Mucosa of stomach (tissue), 1 donor: ENCODE results near the gene FCRLA.
"Not testable (repeated sequence)": the region's sequence is repeated elsewhere in the genome, so short reads cannot be mapped to it uniquely, and the experiment has no call there.

ENCODE experiments used
- H3K27me3 ChIP-seq: one replicate; pipeline ENCODE4 v1.7.0; 2013; ENCODE audit warnings: mild to moderate bottlenecking, low read length; ENCODE audit not compliant: control insufficient read depth, insufficient read depth
- H3K36me3 ChIP-seq: one replicate; pipeline ENCODE4 v1.7.0; 2013; ENCODE audit warnings: low read length; ENCODE audit not compliant: control insufficient read depth, insufficient read depth
- H3K4me1 ChIP-seq: one replicate; pipeline ENCODE4 v1.7.0; 2013; ENCODE audit warnings: mild to moderate bottlenecking, low read length; ENCODE audit not compliant: control insufficient read depth, insufficient read depth
- H3K4me3 ChIP-seq: one replicate; pipeline ENCODE4 v1.7.0; 2013; ENCODE audit warnings: low read length
- H3K9ac ChIP-seq: one replicate; pipeline ENCODE4 v1.7.0; 2013; ENCODE audit warnings: mild to moderate bottlenecking, low read length, moderate library complexity
- H3K9me3 ChIP-seq: one replicate; pipeline ENCODE4 v1.7.0; 2013; ENCODE audit warnings: mild to moderate bottlenecking, low read length, moderate library complexity; ENCODE audit not compliant: control insufficient read depth
- donor health status: Pancreatic carcinoma.

FCRLA gene

DNA sequence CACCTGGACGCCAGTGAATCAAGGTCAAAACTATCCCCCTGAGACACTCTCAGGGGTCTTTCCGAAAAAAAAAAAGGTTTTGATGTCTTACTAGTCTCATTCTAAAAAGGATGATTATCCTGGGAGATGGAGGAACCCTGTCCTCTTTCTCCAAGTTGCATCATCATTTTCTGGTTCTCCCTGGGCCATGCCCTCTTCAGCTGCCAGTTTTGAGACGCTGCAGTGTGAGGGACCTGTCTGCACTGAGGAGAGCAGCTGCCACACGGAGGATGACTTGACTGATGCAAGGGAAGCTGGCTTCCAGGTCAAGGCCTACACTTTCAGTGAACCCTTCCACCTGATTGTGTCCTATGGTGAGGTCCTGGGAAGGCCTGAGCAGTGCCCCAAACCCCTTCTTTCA, 3.5 kb downstream of the FCRLA start:
- Histone ChIP-seq H3K4me3 (no peak overlapping the region), H3K36me3 (no peaks in the 10 kb centered on the region), H3K4me1 (no peaks in the 10 kb centered on the region), H3K27me3 (peaks cover 4% of the 10 kb centered on the region), H3K9me3 (no peaks in the 10 kb centered on the region), H3K9ac (no peak overlapping the region)

DNA sequence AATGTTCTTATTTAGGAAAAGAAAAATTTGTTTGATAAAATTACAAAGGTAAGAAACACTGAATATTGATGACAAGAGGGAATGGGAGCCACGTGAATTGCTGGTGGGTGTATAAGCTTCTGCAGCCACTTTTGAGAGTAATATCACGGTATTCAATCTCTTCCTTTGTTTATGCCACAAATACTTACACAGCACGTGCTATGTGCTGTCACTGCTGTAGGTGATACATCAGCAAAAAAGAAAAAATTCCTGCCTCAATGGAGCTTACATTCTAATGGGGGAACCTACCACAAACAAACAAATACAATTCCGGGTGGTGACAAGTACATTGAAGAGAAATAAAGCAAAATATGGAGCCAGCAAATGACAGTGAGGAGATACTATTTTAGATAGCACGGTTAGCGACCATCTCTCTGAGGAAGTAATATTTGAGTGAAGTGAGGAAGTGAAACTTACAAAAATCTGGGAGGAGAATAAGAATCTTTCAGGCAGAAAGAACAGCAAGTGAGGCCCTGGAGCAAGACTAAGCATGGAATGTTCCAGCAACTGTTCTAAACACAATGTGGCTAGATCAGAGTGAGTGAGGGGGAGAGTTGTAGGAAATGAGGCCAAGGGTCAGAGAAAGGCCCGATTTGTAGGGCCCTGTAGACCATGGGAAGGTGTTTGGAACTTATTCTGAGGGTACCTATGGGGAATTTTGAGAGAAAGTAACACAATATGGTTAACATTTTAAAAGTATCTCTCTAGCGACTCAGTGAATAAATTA, 11.7 kb downstream of the FCRLA start:
- no peak overlapping the region for H3K4me3 ChIP-seq
- H3K27me3 ChIP-seq = peaks cover 32% of the 10 kb centered on the region
- H3K9ac ChIP-seq = no peak overlapping the region
- no peaks in the 10 kb centered on the region for H3K36me3 ChIP-seq
- H3K4me1 ChIP-seq = no peaks in the 10 kb centered on the region
- H3K9me3 ChIP-seq = no peaks in the 10 kb centered on the region

DNA sequence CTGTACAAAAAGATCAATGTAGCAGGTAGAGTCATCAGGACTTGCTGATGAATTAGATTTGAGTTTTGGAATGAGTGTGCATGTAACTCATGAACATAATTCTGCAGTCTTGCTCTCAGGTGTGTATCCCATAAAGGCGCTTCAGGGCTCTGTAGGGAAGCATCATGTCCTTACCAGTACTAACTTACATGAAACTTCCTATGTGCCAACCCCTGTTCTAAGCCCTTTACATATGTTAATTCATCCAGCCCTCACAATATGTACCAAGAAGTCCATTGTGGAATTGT, 12.2 kb downstream of the FCRLA start:
- peaks cover 34% of the 10 kb centered on the region for H3K27me3 ChIP-seq
- H3K9me3 ChIP-seq = no peaks in the 10 kb centered on the region
- H3K4me1 ChIP-seq = no peaks in the 10 kb centered on the region
- no peaks in the 10 kb centered on the region for H3K36me3 ChIP-seq
- H3K4me3 ChIP-seq = no peak overlapping the region
- no peak overlapping the region for H3K9ac ChIP-seq

DNA sequence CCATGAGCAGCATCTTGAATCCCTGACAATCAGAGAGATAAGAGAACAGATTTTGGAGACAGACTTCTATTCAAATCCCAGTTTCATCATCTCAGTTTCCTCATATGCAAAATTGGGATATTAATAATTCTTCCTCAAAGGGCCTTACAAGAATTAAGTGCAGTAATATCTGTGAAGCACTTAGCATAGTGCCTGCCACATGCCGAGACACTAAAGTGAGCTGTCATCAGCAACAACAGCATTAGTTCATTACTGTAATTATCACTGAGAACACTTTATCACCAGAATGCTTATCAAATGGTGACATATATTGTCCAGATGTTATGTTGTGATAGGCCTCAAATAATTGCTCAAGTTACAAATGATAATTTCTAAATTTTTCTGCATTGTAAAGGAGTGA, 13.4 kb downstream of the FCRLA start:
- peaks cover 40% of the 10 kb centered on the region for H3K27me3 ChIP-seq
- H3K4me3 ChIP-seq = no peak overlapping the region
- H3K36me3 ChIP-seq = no peaks in the 10 kb centered on the region
- H3K4me1 ChIP-seq = no peaks in the 10 kb centered on the region
- H3K9ac ChIP-seq = no peak overlapping the region
- H3K9me3 ChIP-seq = no peaks in the 10 kb centered on the region

DNA sequence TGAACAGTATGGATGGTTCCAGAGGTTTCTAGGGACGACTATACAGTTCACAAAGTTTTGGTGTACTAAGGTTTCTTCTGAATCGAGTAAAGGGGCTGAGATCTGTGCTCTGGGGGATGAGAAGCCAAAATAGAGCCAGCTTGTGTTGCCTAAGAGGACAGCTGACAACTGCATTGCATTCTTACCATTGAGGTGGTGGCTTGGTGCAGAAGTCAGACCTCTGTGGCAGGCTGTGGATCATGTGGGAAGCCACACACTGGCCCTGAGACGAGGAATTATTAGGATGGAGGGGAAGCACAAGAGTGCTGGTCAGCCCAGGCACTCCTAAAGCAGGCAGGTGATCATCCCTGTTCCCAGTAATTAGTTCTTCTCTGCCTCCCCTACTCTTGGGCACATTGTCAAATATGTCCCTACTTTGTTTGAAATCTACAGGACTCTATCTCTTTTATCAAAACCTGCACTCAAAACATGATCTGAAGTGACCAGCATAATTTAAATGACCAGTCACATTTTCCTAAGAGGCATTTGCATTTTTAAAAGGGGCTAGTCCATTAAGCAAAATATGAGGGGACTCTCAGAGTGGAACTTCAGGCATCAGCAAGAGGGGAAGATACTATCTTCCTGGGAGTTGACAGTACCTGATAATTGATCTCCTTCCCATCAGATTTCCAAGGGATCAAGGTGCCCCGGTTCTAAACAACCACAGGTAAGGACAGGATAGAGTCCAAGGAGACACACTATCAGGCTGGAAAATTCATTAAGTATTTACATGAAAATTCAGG, 14.1 kb downstream of the FCRLA start, which contains the start of gene FCRLB:
TSS of gene FCRLB (plus strand) at position 589 of the 782 bp plus-strand sequence. CDS start 1,129 bp downstream, outside the sequence.
- peaks cover 44% of the 10 kb centered on the region for H3K27me3 ChIP-seq
- no peaks in the 10 kb centered on the region for H3K9me3 ChIP-seq
- no peak within 1 kb of the TSS for H3K4me3 ChIP-seq
- no peaks in the 10 kb centered on the region for H3K4me1 ChIP-seq
- H3K9ac ChIP-seq = no peak within 1 kb of the TSS
- no peaks in the 10 kb centered on the region for H3K36me3 ChIP-seq

DNA sequence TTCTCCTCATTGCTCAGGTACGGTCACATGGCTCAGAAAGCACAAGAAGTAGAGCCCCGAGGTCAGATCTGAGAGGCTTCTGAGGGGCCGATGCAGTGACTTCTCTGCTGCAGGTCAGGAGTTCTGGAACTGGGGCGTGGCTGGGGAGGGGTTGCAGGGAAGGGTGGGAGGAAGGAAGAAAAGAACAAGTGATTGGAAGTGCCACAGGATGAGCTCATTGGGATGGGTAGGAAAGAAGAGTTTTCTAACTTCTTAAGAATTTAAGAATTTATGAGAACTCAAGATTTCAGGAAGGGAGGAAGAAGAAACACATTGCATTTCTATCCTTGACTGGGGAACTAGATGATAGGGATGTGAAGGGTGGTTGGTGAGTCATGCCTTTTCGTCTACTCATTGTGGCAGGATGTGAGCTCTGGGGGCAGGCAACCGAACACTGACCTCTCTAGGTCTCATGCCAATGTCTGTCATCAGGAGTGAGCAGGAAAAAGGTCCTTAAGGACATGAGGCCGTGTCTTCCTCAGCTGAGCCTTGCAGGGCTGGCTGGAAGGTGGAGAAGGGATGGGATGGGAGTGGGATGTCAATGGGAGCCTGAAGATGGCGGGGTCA, 14.8 kb downstream of the FCRLA start:
- Histone ChIP-seq H3K36me3 (no peaks in the 10 kb centered on the region), H3K27me3 (peaks cover 48% of the 10 kb centered on the region), H3K4me1 (no peaks in the 10 kb centered on the region), H3K4me3 (no peak overlapping the region), H3K9me3 (no peaks in the 10 kb centered on the region), H3K9ac (no peak overlapping the region)

DNA sequence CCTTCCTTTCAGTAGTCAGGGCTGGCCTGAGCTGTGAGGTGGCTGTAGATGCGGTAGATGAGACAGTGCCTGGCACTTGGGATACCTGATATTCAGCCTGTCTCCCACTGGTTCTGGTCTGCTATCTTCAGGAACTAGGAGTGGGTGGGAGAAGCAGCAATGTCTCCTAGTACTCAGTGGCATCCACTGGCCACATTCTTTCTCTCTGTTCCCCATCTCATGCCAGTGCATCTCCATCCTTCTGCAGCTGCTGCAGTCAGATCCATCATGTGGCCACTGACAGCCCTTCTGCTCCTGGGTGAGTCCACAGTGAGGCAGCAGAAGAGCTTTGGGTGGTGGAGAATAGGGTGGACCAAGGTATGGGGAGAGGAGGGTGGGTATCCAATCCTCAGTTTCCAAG, 15.4 kb downstream of the FCRLA start:
- Histone ChIP-seq H3K4me3 (no peak overlapping the region), H3K27me3 (peaks cover 52% of the 10 kb centered on the region), H3K9ac (no peak overlapping the region), H3K9me3 (no peaks in the 10 kb centered on the region), H3K36me3 (no peaks in the 10 kb centered on the region), H3K4me1 (no peaks in the 10 kb centered on the region)

DNA sequence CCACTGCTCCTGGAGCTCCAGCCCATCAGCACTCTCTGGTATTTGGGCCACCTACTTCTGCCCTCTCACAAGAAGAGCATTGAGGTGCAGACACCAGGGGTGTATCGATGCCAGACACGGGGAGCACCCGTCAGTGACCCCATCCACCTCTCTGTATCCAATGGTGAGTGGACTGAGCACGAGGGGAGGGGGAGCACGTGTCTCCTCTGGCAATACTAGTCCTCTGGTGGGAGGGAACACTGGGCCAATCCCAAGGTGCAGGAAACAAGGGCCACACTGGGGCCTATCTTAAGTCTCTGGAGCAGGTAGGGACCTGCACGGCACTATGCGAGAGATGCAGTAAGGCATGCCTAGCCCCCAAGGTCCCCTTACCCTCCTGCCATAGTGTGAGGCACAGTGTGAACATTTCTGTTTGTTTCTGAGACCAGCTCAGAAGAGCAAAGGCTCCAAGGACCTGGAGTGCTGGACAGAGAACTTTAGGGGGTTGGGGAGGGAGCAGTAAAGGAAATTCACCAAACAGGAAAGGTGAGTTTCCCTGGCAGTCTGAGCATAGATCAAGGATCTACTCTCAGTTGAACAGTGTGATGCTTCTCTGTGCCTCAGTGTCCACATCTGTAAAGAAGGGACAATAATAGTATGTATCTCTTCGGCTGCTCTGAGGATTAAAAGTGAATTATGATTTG, 16.6 kb downstream of the FCRLA start:
- Histone ChIP-seq H3K36me3 (no peaks in the 10 kb centered on the region), H3K9ac (no peak overlapping the region), H3K4me3 (no peak overlapping the region), H3K4me1 (no peaks in the 10 kb centered on the region), H3K9me3 (no peaks in the 10 kb centered on the region), H3K27me3 (peaks cover 55% of the 10 kb centered on the region)

DNA sequence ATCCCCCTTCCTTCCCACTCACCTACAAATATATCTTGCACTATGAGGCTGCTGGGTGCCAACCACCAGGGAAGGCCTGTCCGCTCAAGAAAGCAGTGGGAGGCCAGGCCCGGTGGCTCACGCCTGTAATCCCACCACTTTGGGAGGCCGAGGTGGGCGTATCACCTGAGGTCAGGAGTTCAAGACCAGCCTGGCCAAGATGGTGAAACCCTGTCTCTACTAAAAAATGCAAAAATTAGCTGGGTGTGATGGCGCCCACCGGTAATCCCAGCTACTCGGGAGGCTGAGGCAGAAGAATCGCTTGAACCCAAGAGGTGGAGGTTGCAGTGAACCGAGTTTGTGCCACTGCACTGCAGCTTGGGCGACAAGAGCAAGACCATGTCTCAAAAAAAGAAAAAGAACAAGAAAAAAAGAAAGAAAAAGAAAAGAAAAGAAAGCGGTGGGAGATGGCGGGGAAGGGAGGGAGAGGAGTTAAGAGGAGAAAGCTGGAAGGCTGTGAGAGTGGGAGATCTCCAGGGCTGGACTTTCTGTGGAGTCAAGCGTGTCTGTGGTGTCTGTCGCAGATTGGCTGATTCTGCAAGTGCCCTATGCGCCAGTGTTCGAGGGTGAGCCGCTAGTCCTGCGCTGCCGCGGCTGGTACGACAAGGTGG, 18.4 kb downstream of the FCRLA start:
- not testable (repeated sequence) for H3K4me1 ChIP-seq, H3K36me3 ChIP-seq, H3K9me3 ChIP-seq
- peak overlapping the region; percentile 47 for H3K4me3 ChIP-seq
- H3K9ac ChIP-seq = peak overlapping the region; percentile 49
- H3K27me3 ChIP-seq = peaks cover 55% of the 10 kb centered on the region

DNA sequence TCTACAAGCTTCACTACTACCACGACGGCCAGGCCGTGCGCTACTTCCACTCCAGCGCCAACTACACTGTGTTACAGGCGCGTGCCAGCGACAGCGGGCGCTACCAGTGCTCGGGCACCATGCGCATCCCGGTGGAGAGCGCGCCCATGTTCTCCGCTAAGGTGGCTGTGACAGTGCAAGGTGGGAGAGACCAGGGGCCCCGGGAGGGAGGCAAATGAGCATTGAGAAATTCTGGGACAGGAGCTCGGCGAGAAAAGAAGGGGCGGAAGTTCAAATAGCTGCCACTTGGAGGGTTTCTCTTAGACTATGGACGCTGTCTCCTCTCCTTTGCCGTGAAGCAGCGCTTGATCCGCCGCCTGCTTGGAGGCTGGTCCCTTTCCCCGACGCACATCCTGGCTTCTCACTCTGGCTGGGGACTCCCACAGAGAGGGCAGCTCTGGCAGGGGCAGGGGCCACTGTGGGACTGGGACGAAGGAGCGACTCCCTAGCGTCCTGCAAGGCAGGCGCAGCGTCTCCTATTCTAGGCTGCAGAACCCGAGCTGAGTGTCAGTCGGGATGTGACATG, 19.0 kb downstream of the FCRLA start:
- Histone ChIP-seq H3K9ac (peak overlapping the region; percentile 49), H3K36me3 (no peaks in the 10 kb centered on the region), H3K9me3 (no peaks in the 10 kb centered on the region), H3K4me1 (no peaks in the 10 kb centered on the region), H3K27me3 (peaks cover 55% of the 10 kb centered on the region), H3K4me3 (peak overlapping the region; percentile 47)

DNA sequence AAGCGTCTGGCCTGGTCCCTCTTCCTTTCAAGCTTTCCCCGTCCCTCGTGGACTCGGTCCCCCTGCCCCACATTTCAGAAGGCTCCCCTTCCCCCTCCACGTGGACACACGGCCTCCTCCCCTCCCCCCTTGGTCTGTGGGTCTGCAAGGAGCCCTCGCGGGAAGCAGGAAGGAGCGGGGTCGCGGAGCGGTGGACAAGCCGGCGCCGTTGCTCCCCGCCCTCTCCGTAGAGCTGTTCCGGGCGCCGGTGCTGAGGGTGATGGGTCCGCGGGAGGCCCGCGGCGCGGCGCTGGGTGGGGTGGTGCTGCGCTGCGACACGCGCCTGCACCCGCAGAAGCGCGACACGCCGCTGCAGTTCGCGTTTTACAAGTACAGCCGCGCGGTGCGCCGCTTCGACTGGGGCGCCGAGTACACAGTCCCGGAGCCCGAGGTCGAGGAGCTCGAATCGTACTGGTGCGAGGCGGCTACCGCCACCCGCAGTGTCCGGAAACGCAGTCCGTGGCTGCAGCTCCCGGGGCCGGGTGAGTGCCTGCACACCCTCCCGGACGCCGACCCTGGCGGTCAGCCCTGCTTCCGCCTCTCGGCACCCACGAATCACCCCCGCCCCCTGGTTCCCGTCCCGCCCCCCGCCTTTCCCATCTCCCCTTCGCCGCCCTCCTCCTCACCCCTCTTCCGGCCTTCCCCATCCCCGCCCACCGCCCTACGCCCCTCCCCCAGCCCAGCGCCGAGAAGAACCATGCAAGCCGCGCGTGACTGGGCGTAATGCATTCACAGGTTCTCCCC, 19.6 kb downstream of the FCRLA start:
- Histone ChIP-seq H3K9ac (peak overlapping the region; percentile 59), H3K27me3 (peaks cover 51% of the 10 kb centered on the region), H3K4me1 (no peaks in the 10 kb centered on the region), H3K4me3 (peak overlapping the region; percentile 48), H3K36me3 (no peaks in the 10 kb centered on the region), H3K9me3 (no peaks in the 10 kb centered on the region)
